Pulmonary artery endothelial cell (primary cell): ENCODE results near the gene G2E3. TPM values are rescaled to one million over a fixed set of nuclear protein-coding genes. Genes with fewer than 3 reads are reported as not detected.
"Not testable (repeated sequence)": the region's sequence is repeated elsewhere in the genome, so short reads cannot be mapped to it uniquely, and the experiment has no call there.

Experiments used
- DNase-seq: peaks from one replicate; pipeline ENCODE4 v3.0.0-alpha.2; 2011; ENCODE audit warnings: low read depth, low spot score
- total RNA-seq: library from RNA; depleted of rRNA; stranded (reverse); fragments of >200 nt; gene quantifications from 2 replicates; pipeline ENCODE4 v1.2.3, GENCODE V29; 2014

Gene G2E3
- total RNA-seq: 14.0 and 34.1 TPM in 2 replicates

- DNase-seq: peak; percentile 48
Observed at GRCh38 chr14:30558675-30559555, at the start of gene G2E3. Gene G2E3 (plus strand): TSS chr14:30559158. CDS start chr14:30581080, 21,922 bp downstream.

GRCh38 chr14:30517737-30518136, 41.2 kb upstream of the G2E3 start:
- DNase-seq: no peak

- DNase-seq: no peak
Observed at GRCh38 chr14:30518867-30519560, 39.9 kb upstream of the G2E3 start.

- DNase-seq: no peak
Observed at GRCh38 chr14:30519961-30520360, 39.0 kb upstream of the G2E3 start.

DNA sequence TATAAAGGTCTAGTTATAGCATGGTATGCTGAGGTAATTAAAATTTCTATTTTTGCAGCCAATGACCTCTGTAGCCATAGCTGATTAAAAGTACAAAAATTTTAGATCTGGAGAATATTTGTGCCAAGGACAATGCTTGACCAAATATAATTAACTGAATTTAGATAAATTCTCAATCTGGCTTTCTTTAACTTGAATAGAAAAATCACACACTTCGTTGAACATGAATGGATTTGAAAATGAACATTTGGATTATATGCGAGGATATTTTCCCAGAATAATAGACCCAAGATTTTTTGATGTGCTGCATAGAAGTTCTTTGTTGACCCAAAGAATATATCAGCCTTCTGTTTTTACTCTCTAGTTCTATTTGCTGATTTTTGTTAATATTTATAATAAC, 38.4 kb upstream of the G2E3 start:
- no peak for DNase-seq

DNA sequence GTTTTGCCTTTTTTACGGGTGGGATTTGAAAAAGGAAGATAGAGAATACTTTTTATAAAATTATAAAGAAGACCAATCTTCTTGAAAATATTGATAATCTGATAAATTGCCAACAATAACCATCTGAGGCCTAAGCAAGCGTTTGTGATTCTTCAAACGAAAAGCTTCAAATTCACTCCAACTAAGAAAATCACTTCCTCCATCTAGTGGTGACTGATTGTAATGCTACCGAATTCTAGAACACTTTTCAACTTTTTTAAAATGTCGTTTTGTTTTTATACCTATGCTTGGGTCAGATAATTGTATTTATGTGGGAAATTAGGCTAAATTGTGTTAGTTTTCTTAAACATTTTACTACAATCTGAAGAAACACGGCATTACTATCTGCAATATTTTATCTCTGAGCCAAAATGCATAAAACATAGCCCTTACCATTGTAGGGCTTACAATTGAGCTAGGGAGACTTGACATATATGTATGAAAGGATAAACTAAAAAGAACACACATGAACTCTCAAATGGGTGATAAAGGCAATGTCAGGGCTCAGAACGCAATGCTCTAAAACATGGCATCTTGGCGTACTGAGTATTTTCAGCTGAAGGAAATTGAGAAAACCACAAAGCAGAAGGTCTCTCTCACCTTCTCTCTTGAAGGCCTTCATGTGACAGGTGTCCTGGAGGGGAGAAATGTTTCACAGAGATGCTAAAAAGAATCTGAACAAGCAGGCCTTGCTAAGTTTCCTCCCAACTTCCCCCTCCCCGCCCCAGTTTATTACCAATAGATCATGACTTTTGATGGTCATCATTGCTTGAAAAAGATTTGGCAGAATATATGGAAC, 36.8 kb upstream of the G2E3 start:
- no peak for DNase-seq

DNA sequence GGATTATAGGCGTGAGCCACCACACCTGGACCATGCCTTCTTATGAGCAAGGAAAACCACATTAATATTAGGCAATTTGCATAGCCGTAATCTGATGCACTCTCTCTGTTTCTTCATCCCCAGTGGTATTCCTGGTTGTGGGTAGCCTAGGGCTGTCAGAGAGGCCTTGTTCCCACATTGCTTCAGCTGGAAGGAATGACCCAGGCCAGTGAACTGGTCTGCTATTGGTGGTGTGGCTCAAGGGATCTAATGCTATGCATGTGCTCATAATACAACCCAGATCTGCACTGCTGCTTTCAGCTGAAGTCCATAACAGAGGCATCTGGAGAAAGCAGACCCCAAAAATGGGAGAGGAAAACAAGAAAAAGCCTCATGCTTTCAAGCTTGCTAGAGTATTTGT, 33.1 kb upstream of the G2E3 start:
- no peak for DNase-seq

DNA sequence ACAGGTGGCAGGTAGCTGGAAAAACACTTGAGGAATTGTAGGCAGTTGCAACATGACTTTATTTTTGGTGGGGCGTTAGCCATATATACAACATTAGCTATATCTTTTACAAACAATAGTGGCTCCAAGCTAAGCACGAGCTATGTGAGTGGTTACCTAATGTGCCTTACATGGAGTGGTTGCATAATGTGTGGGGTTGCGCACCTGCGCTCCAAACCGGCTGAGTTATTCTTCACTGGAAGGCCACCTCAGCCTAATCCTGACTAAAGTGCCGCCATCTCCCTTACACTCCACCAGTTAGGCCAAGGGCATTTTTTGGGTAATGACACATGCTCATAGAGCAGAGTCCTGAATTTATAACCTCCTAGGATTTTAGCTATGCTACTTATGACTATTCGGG, 31.8 kb upstream of the G2E3 start:
- no peak for DNase-seq

DNA sequence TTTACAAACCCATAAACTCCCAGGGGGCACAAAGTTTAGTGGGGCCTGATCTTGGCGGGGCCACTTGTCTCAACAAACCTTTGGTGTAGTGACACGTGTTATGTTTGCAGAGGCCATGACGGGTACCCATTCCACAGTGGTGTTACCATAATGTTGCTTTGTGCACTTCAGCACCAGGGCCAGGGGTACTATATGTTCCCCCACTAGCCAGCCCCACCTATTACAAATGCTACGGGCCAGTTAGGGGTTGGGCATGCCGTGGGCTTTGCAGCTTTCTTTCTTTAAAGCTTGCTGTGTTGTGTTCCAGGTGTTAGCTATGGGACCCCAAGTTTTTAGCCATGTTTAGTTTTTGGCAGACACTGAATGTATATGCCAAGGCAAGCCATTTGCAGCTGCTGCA, 30.8 kb upstream of the G2E3 start:
- DNase-seq: no peak

DNA sequence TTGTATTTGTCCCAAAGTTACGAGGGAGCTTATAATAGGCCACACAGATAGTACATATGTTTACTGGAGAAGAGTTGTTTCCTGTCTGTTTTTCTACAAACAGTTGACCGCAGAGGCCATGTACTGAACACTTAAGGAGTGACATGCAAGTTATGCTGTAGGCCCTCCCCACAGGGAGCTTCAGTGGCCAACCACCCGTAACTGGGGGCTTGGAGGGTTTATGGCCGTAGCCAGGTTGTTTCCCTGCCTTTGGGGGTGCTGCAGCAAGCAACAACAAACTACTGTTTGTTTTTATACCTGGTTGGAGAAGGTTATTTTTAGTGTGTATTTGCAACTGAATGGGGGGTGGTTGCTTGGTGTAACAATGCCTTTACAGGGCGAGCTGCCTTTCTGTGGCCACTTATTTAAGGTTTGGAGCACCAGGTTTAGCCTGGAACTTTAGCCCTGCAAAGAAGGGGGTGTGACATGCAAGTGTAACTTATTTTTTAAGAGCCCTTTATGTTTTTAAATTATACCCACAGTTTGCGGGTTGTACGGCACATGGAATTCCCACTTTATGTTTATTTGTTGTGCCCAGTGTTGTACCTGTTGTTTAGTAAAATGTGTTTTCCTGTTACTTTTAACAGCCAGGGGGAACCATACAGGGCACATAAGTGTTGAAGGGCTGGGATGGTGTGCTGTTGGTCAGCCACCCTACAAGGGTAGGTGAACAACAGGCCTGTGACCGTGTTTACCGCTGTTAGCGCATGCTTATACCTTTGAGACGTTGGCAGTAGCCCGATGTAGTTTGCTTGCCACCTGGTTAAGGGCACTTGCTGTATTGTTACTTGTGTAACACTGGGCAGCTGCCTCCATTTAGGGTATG, 29.9 kb upstream of the G2E3 start:
- DNase-seq: no peak

DNA sequence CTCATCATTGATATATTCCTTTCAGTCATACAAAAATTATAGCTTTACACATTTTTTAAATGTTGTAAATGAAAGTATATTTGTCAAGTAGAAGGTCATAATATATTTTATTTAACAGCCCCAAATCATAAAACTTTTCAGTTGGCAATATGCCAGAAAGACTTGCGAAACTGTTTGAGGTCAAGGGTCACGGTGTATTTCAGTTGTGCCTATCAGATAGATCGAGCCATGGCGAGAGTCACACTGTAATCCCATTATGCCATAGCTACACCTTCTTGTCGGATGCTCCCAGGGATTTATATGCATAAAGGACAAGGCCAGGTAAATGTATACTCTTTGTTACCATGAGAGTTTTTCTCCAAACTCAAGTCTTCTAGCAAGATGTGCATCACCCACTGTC, 26.7 kb upstream of the G2E3 start:
- DNase-seq: no peak

DNA sequence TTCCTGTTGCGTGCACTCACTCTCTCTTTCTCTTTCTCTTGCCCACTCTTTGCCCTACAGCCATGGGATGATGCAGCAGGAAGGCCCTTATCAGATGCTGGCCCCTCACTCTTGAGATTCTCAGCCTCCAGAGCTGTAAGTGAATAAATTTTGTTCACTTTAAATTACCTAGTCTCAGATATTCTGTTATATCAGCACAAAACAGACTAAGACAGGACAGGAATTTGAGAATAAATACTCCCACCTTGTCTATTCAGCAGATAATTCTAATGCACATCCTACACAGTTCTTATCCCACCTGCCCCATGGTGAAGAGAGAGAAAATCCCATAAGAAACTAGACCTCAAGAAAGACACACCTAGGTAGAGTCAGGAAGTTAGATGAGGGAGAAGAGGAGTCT, 25.8 kb upstream of the G2E3 start:
- no peak for DNase-seq

- no peak for DNase-seq
Observed at GRCh38 chr14:30541318-30541717, 17.6 kb upstream of the G2E3 start.

GRCh38 chr14:30546735-30547134, 12.2 kb upstream of the G2E3 start:
- not testable (repeated sequence) for DNase-seq

DNA sequence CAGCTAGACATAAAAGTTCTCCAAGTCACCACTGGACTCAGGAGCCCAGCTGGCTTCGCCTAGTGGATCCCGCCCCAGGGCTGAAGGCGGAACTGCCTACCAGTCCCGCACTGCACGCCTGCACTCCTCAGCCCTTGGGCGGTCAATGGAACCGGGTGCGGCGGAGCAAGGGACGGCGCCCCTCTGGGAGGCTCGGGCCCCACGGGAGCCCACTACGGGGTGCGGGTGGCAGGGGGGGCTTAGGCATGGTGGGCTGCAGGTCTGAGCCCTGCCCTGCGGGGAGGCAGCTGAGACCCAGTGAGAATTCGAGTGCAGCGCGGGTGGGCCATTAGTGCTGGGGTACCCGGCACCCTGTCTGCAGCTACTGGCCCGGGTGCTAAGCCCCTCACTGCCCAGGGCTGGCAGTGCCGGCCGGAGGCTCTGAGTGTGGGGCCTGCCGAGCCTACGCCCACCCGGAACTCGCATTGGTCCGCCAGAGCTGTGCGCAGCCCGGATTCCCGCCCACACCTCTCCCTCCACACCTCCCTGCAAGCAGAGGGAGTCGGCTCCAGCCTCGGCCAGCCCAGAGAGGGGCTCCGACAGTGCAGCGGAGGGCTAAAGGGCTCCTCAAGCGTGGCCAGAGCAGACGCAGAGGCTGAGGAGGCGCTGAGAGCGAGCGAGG, 11.4 kb upstream of the G2E3 start:
- DNase-seq: no peak

DNA sequence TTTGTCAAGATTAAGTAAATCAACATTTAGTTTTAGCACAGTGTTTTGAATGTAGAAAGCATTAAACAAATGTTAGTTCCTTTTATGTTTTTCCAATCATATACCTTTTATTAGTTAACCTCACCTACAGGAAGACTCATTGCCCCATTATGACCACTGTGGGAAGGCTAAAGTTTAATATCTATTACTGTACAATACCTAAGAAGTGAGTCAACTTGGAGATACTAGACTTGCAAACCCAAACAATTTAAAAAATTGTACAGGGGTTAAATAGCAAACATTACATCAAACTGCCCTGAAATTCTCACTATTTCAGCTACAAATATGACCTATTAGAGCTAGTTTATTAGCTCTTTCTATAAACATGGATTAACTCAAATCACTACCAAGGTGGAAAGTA, 8.6 kb upstream of the G2E3 start:
- no peak for DNase-seq

GRCh38 chr14:30551460-30551859, 7.5 kb upstream of the G2E3 start:
- no peak for DNase-seq

DNA sequence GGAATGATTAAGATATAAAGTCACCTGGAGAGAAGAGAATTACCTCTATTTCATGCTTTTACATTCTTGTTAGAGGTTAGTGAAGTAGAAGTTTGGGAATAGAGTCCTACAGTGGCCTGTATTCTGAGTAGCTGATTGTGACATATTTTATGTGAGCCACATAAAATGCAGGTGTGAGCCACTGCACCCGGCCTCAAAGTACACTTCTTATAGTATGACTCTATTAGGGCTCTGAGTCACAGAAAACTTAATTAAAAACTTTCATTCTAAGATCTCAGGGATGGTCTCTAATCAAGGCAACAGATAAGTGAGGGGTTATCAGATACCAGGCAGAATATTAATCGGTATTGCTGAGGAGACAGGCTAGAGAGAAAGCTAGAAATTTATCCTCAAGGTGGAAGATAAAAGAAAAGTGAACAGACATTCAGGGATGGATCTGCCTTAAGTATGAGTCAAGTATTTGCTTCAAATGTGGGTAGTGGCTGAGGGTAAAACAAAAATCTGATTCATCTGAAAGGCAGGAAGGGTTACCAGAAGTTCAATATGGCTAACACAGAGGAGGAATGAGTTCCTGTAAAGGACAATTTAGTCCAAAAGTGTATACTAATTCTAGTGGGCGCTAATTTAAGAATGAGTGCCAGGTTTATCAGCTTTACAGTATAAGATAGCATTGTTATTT, 5.5 kb upstream of the G2E3 start:
- no peak for DNase-seq

- no peak for DNase-seq
Observed at GRCh38 chr14:30558362-30558674, 640 bp upstream of the G2E3 start.

DNA sequence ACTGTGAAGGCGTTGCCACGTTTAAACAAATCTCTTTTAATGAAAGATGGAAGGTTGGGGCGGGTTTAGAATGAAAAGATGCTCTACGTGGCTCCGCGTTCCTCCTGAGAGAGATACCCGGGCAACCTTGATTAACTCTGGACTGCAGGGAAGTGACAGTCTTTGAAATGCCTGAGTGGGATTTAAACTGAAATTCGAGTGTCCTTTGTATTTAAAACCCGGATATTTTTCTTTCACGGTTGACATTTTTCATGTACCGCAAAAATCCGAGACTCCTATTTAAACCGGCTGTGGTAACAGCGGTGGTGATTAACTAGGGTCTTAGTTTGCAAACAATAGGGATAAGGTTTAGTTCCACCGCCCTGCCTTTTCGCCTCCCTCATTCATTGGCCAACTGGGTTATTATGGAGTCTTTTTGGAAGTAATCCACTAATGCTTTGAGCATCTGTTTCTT, 707 bp downstream of the G2E3 start:
- no peak for DNase-seq
